GM19438 (cell line): ENCODE measurements around the gene FUBP3.
A peak's percentile ranks its signal among the peaks of the same experiment; 100 is the strongest.

Experiments
- ATAC-seq: cut with Tn5 transposase; IDR thresholded peaks from one replicate; pipeline ENCODE4 v1.9.1; 2021; ENCODE audit warnings: low read depth; ENCODE audit not compliant: unreplicated experiment

Gene FUBP3

DNA sequence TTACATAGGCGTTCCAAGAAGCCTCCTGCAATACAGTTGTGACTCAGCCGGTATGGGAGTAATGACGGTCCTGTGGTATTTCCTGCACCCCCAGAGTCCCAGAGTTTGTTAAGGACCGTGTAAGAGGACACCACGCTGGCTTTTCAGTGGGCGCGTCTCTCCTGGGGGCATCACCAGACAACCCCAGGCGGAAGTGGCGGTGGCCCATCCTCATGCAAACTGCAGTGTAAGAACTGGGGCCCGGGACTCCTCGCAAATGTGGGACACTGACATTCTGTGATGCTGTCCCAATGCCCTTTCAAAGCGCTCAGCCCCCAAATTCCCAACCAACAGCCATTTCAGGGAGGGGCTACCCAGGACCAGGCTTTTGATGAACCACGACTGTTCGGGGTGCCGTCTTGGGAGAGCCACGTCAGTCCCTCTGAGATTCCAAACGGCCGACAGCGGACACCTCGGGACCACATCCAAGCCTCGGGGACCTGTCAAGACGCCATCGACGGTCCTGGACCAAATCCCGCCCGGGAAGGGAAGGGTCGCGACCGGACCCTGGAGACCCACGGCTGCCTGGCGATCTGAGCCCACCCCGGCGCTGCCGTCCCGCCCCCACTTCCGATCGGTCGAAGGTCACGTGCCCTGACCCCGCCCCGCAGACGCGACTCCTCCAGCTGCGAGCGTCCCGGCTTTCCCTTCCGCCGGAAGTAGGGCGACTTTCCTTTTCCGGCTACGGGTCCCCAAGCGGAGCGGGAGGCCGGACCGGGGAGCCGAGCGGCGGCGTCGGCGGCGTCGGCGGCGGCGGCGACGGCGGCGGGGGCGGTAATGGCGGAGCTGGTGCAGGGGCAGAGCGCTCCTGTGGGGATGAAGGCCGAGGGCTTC, at the start of gene FUBP3:
Gene FUBP3, plus strand, starts transcription at position 713 of the 873 bp plus-strand sequence. Its CDS starts 104 bp downstream, at position 817.
- ATAC-seq = peak; percentile 94

GRCh38 chr9:130530938-130531337, 48.4 kb upstream of the FUBP3 start:
- ATAC-seq = no peak

- no peak for ATAC-seq
These were observed 47.7 kb upstream of the FUBP3 start for GRCh38 chr9:130531670-130532069.

- no peak for ATAC-seq
These were observed 46.8 kb upstream of the FUBP3 start for GRCh38 chr9:130532426-130533080.

GRCh38 chr9:130535818-130536521, 43.4 kb upstream of the FUBP3 start:
- no peak for ATAC-seq

DNA sequence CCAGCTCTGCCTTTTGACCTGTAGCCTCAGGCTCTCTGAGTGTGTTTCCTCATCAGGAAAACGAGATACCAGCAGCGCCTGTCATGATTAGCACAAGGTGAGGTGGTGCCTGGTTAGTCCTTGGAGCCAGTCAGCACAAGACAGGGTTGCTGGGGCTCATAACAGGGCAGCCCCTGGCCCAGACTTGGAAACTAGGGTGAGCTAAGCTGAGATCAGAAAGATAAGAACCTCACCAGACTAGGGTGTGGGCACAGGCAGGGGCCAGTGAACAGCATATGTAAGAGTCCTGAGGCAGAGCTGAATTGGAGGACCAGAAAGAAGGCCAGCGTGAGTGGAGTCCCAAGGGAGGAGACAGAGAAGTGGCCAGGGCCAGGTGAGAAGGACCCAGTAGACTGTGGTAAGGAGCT, 42.7 kb upstream of the FUBP3 start:
- no peak for ATAC-seq

GRCh38 chr9:130537346-130538050, 41.9 kb upstream of the FUBP3 start:
- ATAC-seq = no peak

DNA sequence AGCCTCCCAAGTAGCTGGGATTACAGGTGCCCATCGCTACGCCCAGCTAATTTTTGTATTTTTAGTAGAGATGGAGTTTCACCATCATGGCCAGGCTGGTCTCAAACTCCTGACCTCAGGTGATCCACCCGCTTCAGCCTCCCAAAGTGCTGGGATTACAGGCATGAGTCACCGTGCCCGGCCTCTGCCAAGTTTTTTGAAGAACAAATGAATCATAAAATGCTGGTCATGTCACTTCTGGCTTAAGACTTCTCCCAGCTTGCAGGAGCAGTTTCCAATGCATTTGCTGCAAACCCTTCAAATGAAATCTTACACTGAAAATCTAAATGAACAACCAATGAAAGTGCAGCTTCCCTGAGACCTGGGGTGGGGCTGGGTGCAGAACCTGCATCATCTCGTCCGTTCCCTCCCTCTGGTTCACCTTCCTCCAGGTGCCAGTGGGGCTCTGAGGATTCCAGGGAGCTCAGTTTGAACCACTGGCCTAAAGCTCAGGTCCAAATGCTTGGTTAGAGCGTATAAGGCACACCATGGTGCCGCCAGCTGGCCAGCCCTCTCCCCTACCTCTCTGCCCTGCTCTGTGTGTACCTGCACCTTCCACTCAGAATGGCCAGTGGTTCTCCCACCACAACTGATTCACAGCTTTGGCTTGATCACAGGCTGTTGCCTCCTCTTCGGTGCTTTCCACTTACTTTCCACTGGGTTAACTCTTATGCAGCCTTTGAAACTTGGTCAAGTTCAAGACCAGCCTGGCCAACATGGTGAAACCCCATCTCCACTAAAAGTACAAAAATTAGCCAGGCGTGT, 39.8 kb upstream of the FUBP3 start:
- ATAC-seq = no peak

- ATAC-seq = no peak
These were observed 37.8 kb upstream of the FUBP3 start for GRCh38 chr9:130541533-130541932.

DNA sequence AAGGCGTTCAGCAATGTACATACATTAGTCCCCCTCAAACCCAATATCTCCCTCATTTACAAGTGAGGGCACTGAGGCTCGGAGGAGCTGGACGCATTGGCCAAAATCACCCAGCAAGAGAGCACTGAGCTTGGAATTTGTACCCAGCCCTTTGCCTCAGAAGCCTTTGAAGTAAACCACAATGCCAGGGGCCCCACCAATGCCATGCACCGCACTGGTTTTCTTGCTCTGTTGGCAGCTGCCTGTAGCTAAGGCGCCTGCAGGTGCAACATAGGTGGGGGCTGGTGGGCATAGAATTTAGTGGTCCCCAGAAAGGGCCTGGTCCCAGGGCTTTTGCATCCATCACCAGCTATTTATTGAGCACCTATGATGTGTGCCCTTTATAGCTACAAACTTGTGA, 37.3 kb upstream of the FUBP3 start:
- ATAC-seq = no peak

- no peak for ATAC-seq
These were observed 36.7 kb upstream of the FUBP3 start for GRCh38 chr9:130542457-130543228.

- ATAC-seq = no peak
These were observed 36.0 kb upstream of the FUBP3 start for GRCh38 chr9:130543368-130543767.

- no peak for ATAC-seq
These were observed 35.5 kb upstream of the FUBP3 start for GRCh38 chr9:130543859-130544258.

GRCh38 chr9:130544364-130544763, 35.0 kb upstream of the FUBP3 start:
- no peak for ATAC-seq

DNA sequence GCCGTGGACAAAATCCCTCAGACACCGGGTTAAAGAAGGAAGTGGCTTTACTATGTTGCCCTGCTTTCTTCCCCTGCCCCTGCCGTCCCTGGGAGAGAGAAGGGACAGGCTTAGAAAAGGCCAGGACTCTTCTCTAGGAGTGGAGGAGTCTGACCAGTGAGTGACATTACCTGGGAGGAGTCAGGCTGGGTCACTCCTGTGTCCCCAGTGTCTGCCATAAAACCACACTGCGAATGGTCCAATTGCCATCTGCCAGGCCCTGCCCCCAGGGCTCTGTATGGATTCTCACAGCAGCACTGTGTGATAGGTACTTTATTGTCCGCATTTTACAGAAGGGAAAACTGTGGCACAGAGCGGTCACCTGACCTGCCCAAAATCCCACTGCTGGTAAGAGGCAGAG, 31.3 kb upstream of the FUBP3 start:
- ATAC-seq = no peak

DNA sequence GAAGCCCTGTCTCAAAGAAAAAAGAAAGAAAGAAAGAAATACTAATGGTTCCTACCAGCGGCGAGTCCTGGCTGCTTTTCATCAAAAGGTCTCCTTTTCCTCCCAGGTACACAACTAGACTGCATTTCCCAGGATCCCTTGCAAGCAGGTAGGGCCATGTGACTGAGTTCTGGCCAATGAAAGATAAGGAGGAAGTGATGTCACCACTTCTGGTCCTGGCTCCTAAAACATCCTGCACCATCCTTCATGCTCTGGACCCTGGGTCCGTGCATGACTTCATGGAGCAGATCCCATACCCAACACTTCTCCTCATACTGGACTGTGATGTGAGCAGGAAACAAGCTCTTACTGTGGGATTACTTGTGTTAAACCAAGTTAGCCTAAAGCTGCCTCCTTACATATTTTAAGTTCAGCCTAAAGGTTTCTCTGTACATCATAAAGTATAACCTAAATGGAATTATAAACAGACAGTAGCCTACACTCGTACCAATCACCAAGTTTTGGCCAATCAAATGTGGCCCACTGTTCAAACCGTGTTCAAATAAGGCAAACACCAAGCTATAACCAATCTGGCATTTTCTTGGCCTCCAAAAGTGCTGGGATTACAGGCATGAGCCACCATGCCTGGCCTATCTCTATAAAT, 30.2 kb upstream of the FUBP3 start:
- no peak for ATAC-seq

DNA sequence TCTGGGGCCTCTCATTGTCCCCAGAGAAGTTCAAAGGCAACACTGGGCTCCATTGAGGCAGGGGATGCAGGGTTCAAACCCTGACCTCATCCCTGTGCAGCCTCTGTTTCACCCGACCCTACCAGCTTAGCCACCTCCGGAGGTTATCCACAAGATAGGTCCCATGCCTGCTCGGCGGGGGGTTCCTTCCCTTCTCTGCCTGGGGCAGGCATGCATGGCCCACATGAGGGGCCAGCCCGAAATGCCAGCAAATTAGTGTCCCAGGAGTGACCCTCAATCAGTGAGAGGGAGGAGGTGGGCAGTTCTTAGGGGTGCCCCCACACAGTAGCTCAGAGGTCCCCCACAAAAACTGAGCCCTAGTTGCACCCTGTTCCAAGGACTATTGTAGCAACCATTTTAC, 24.8 kb upstream of the FUBP3 start:
- no peak for ATAC-seq

- no peak for ATAC-seq
These were observed 24.3 kb upstream of the FUBP3 start for GRCh38 chr9:130555061-130555460.

- ATAC-seq = no peak
These were observed 23.4 kb upstream of the FUBP3 start for GRCh38 chr9:130555968-130556367.
